ACHN (cell line): ENCODE data around the gene CATSPERE.
"Not testable (repeated sequence)": the region's sequence is repeated elsewhere in the genome, so short reads cannot be mapped to it uniquely, and the experiment has no call there.

Experiments
- DNase-seq: peaks from one replicate; pipeline ENCODE4 v3.0.0-alpha.2; 2015
- in situ Hi-C: cut with HindIII; loops from 2 replicates; pipeline ENCODE4 v1.10.0; 2017; ENCODE audit warnings: low sequenced_read_pairs, low pct_ligation_motif_present, low pct_unique_long_range_greater_than_20kb

Gene CATSPERE

GRCh38 chr1:244680667-244681066 is 219.6 kb downstream of the CATSPERE start:
- no peak for DNase-seq
- in situ Hi-C loops: no loop called here

GRCh38 chr1:244682087-244682486 is 221.0 kb downstream of the CATSPERE start:
- in situ Hi-C loops, DNase-seq: not testable (repeated sequence)
